Trophoblast cell (in vitro differentiated cells and primary cell): Measurements from ENCODE around the gene TFF3.

Source experiments
- DNase-seq, 2 donors: peaks; one replicate each; pipeline ENCODE4 v3.0.0-alpha.2; 2016
- H2AFZ ChIP-seq: 2 replicates; pipeline ENCODE4 v1.6.1; 2013; ENCODE audit warnings: low read length, moderate library complexity, mild to moderate bottlenecking; ENCODE audit not compliant: insufficient read depth, poor library complexity
- H2AK5ac ChIP-seq: 2 replicates; pipeline ENCODE4 v1.6.1; 2013; ENCODE audit warnings: mild to moderate bottlenecking, low read length
- H2BK120ac ChIP-seq: 2 replicates; pipeline ENCODE4 v1.6.1; 2013; ENCODE audit warnings: low read length, mild to moderate bottlenecking, moderate library complexity; ENCODE audit not compliant: insufficient read depth, poor library complexity
- H2BK12ac ChIP-seq: 2 replicates; pipeline ENCODE4 v1.6.1; 2013; ENCODE audit warnings: mild to moderate bottlenecking, low read length, moderate library complexity
- H2BK5ac ChIP-seq: 2 replicates; pipeline ENCODE4 v1.6.1; 2013; ENCODE audit warnings: low read length, low read depth, moderate library complexity, mild to moderate bottlenecking; ENCODE audit not compliant: poor library complexity
- H3K14ac ChIP-seq: 2 replicates; pipeline ENCODE4 v1.6.1; 2013; ENCODE audit warnings: mild to moderate bottlenecking, low read length
- H3K18ac ChIP-seq: 2 replicates; pipeline ENCODE4 v1.6.1; 2013; ENCODE audit warnings: mild to moderate bottlenecking, low read length
- H3K23ac ChIP-seq: 2 replicates; pipeline ENCODE4 v1.6.1; 2013; ENCODE audit warnings: low read length
- H3K27ac ChIP-seq: 2 replicates; pipeline ENCODE4 v1.5.1; 2013; ENCODE audit warnings: low read depth, mild to moderate bottlenecking, inconsistent platforms, low read length, moderate library complexity
- H3K27me3 ChIP-seq: 2 replicates; pipeline ENCODE4 v1.6.1; 2013; ENCODE audit warnings: inconsistent platforms, mild to moderate bottlenecking, low read length, moderate library complexity; ENCODE audit not compliant: insufficient read depth
- H3K36me3 ChIP-seq, 2 experiments: 1 replicate in 1 of 2; 2 replicates in 1 of 2; pipeline ENCODE4 v1.6.1; 2013; ENCODE audit warnings: low read length in 2 of 2, mild to moderate bottlenecking in 2 of 2, moderate library complexity in 1 of 2; ENCODE audit not compliant: insufficient read depth in 2 of 2, control insufficient read depth in 1 of 2
- H3K4ac ChIP-seq: 2 replicates; pipeline ENCODE4 v1.6.1; 2013; ENCODE audit warnings: low read depth, mild to moderate bottlenecking, low read length, moderate library complexity
- H3K4me1 ChIP-seq, 2 experiments: 1 replicate in 1 of 2; 2 replicates in 1 of 2; pipeline ENCODE4 v1.6.1; 2013; ENCODE audit warnings: low read length in 2 of 2, mild to moderate bottlenecking in 2 of 2, moderate library complexity in 1 of 2; ENCODE audit not compliant: insufficient read depth in 2 of 2, control insufficient read depth in 1 of 2
- H3K4me2 ChIP-seq: 2 replicates; pipeline ENCODE4 v1.6.1; 2013; ENCODE audit warnings: inconsistent platforms, mild to moderate bottlenecking, low read length, moderate library complexity
- H3K4me3 ChIP-seq: 2 replicates; pipeline ENCODE4 v1.5.1; 2013; ENCODE audit warnings: mild to moderate bottlenecking, low read depth, low read length, inconsistent platforms
- H3K79me1 ChIP-seq: one replicate; pipeline ENCODE4 v1.6.1; 2013; ENCODE audit warnings: low read length
- H3K79me2 ChIP-seq: 2 replicates; pipeline ENCODE4 v1.6.1; 2013; ENCODE audit warnings: low read length, mild to moderate bottlenecking; ENCODE audit not compliant: control insufficient read depth, insufficient read depth, poor library complexity
- H3K9ac ChIP-seq: 2 replicates; pipeline ENCODE4 v1.6.1; 2013; ENCODE audit warnings: mild to moderate bottlenecking, low read length
- H3K9me3 ChIP-seq: 2 replicates; pipeline ENCODE4 v1.6.1; 2013; ENCODE audit warnings: low read depth, mild to moderate bottlenecking, control low read depth, inconsistent platforms, low read length; ENCODE audit not compliant: insufficient read depth
- H4K12ac ChIP-seq: 2 replicates; pipeline ENCODE4 v1.6.1; 2013; ENCODE audit warnings: low read depth, mild to moderate bottlenecking, low read length, moderate library complexity
- H4K8ac ChIP-seq: 2 replicates; pipeline ENCODE4 v1.6.1; 2013; ENCODE audit warnings: low read depth, mild to moderate bottlenecking, low read length, moderate library complexity
- H4K91ac ChIP-seq: one replicate; pipeline ENCODE4 v1.6.1; 2013; ENCODE audit warnings: low read depth, mild to moderate bottlenecking, low read length, moderate library complexity
- WGBS: extraction: QIAGEN DNeasy Blood & Tissue Kit; methylation state at CpG from one replicate; pipeline ENCODE4 v1.1.7; 2013; ENCODE audit warnings: missing lambda C conversion rate; ENCODE audit not compliant: insufficient read length, insufficient coverage; ENCODE audit errors: extremely low coverage; 5-methylcytosine and 5-hydroxymethylcytosine counted together

Gene TFF3

GRCh38 chr21:42282715-42283114 is 32.5 kb downstream of the TFF3 start:
- Histone ChIP-seq H3K23ac (no peak overlapping the region), H2BK120ac (no peak overlapping the region), H3K4ac (no peak overlapping the region), H2AK5ac (no peak overlapping the region), H3K79me1 (no peaks in the 10 kb centered on the region), H4K8ac (no peak overlapping the region), H2BK5ac (no peak overlapping the region), H3K27me3 (no peaks in the 10 kb centered on the region), H4K12ac (no peak overlapping the region), H3K27ac (no peak overlapping the region), H3K36me3 (no peaks in the 10 kb centered on the region), H2AFZ (no peak overlapping the region), H3K4me2 (no peak overlapping the region), H3K9ac (no peak overlapping the region), H4K91ac (no peak overlapping the region), H3K4me1 (no peaks in the 10 kb centered on the region), H3K9me3 (no peaks in the 10 kb centered on the region), H3K79me2 (no peaks in the 10 kb centered on the region), H3K14ac (no peak overlapping the region), H3K18ac (no peak overlapping the region), H3K4me3 (no peak overlapping the region), H2BK12ac (no peak overlapping the region)
- no peak for DNase-seq
- no CpG with 5 or more reads among the region's 12 CpGs for WGBS

- Histone ChIP-seq H3K27ac (no peak overlapping the region), H3K36me3 (no peaks in the 10 kb centered on the region), H2BK120ac (no peak overlapping the region), H3K9ac (no peak overlapping the region), H4K91ac (no peak overlapping the region), H3K79me2 (no peaks in the 10 kb centered on the region), H3K4ac (no peak overlapping the region), H2AFZ (no peak overlapping the region), H4K12ac (no peak overlapping the region), H3K4me3 (no peak overlapping the region), H3K4me2 (no peak overlapping the region), H3K27me3 (no peaks in the 10 kb centered on the region), H3K9me3 (no peaks in the 10 kb centered on the region), H4K8ac (no peak overlapping the region), H3K4me1 (no peaks in the 10 kb centered on the region), H2AK5ac (no peak overlapping the region), H3K79me1 (no peaks in the 10 kb centered on the region), H2BK12ac (no peak overlapping the region), H3K18ac (no peak overlapping the region), H2BK5ac (no peak overlapping the region), H3K14ac (no peak overlapping the region), H3K23ac (no peak overlapping the region)
- WGBS, result no CpG with 5 or more reads among the region's 18 CpGs
- DNase-seq, result no peak
Observed at GRCh38 chr21:42282021-42282420, 33.2 kb downstream of the TFF3 start.

GRCh38 chr21:42281181-42281680 is 34.0 kb downstream of the TFF3 start:
- Histone ChIP-seq H3K79me2 (no peaks in the 10 kb centered on the region), H2BK5ac (no peak overlapping the region), H3K79me1 (no peaks in the 10 kb centered on the region), H2AK5ac (no peak overlapping the region), H2BK120ac (no peak overlapping the region), H3K4me2 (no peak overlapping the region), H3K4me3 (no peak overlapping the region), H2BK12ac (no peak overlapping the region), H3K27ac (no peak overlapping the region), H4K12ac (no peak overlapping the region), H3K9ac (no peak overlapping the region), H3K27me3 (no peaks in the 10 kb centered on the region), H3K9me3 (no peaks in the 10 kb centered on the region), H3K4ac (no peak overlapping the region), H3K14ac (no peak overlapping the region), H3K36me3 (no peaks in the 10 kb centered on the region), H4K8ac (no peak overlapping the region), H3K23ac (no peak overlapping the region), H2AFZ (no peak overlapping the region), H4K91ac (no peak overlapping the region), H3K4me1 (no peaks in the 10 kb centered on the region), H3K18ac (no peak overlapping the region)
- WGBS, result no CpG with 5 or more reads among the region's 12 CpGs
- DNase-seq, result no peak

- no CpG with 5 or more reads among the region's 22 CpGs for WGBS
Observed at GRCh38 chr21:42280356-42281180, 34.6 kb downstream of the TFF3 start.

More at GRCh38 chr21:42280356-42281180, 34.6 kb downstream of the TFF3 start:
- no peak overlapping the region for H3K14ac ChIP-seq
- H3K79me1 ChIP-seq, result no peaks in the 10 kb centered on the region
- H2BK5ac ChIP-seq, result no peak overlapping the region
- DNase-seq, result no peak
- no peak overlapping the region for H2BK120ac ChIP-seq
- H4K12ac ChIP-seq, result no peak overlapping the region
- H2BK12ac ChIP-seq, result no peak overlapping the region
- H3K9me3 ChIP-seq, result no peaks in the 10 kb centered on the region
- no peak overlapping the region for H3K9ac ChIP-seq
- no peak overlapping the region for H2AK5ac ChIP-seq
- no peaks in the 10 kb centered on the region for H3K79me2 ChIP-seq
- no peak overlapping the region for H3K4me2 ChIP-seq
- H3K27me3 ChIP-seq, result no peaks in the 10 kb centered on the region
- no peak overlapping the region for H3K18ac ChIP-seq
- H3K4ac ChIP-seq, result no peak overlapping the region
- H2AFZ ChIP-seq, result no peak overlapping the region
- no peaks in the 10 kb centered on the region for H3K4me1 ChIP-seq
- H3K4me3 ChIP-seq, result no peak overlapping the region
- H3K27ac ChIP-seq, result no peak overlapping the region
- H4K91ac ChIP-seq, result no peak overlapping the region
- no peak overlapping the region for H3K23ac ChIP-seq
- no peaks in the 10 kb centered on the region for H3K36me3 ChIP-seq
- H4K8ac ChIP-seq, result no peak overlapping the region
